ENCODE measurements around the gene TNFRSF1B. TPM values are rescaled to one million over a fixed set of nuclear protein-coding genes. Genes with fewer than 3 reads are reported as not detected.

TNFRSF1B gene
- total RNA-seq, 1 donor from 2014 or later: 3.1 TPM

- no peak for DNase-seq
These were observed 8.3 kb upstream of the TNFRSF1B start for GRCh38 chr1:12158357-12159092.

GRCh38 chr1:12159816-12160215, 7.0 kb upstream of the TNFRSF1B start:
- DNase-seq: no peak

GRCh38 chr1:12161324-12161661, 5.5 kb upstream of the TNFRSF1B start:
- no peak for DNase-seq

DNA sequence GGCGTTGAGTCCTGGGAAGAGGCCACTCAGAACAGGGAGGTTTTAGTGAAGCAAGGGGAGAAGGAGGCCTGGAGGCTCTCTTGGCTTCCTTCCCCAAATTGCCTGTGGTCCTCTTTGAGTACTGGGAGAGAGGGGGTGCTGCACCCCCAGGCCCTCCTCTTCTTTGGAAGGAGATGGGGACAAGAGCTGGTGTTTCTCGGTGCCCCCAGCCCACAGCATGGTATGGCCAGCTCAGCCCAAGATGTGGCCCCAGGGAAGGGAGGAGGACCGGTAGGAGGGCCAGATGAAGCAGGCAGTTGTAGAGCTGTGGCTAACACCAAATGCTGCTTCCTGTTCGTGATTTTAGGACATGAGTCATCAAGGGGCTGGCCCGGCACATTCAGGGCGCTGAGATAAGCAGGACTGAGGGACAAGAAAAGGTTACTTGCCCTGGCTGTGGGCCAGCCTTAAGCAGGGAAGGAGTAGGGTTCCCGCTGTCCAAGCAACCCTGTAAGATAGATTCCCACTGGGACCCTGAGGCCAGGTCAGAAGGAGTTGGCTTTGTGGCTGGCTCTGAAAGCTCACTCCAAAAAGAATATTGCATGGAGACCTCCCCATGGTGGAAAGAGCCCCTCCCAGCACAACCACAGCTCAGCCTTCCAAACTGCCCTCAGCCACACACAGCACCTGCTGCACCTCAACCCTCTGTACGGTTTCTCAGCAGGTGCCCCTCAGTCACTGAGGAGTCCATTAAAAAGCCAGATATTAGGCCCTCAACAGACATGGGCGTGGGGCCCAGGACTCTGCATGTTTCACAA, 4.9 kb upstream of the TNFRSF1B start:
- peak; percentile 33 for DNase-seq

GRCh38 chr1:12162459-12163137, 4.2 kb upstream of the TNFRSF1B start:
- DNase-seq: no peak

- no peak for DNase-seq
These were observed 3.6 kb upstream of the TNFRSF1B start for GRCh38 chr1:12163210-12163609.

GRCh38 chr1:12164210-12164609, 2.6 kb upstream of the TNFRSF1B start:
- no peak for DNase-seq

- DNase-seq: no peak
These were observed 1.4 kb upstream of the TNFRSF1B start for GRCh38 chr1:12165342-12165741.

- no peak for DNase-seq
These were observed 970 bp downstream of the TNFRSF1B start for GRCh38 chr1:12167493-12168429.

- no peak for DNase-seq
These were observed 1.8 kb downstream of the TNFRSF1B start for GRCh38 chr1:12168451-12169160.

DNA sequence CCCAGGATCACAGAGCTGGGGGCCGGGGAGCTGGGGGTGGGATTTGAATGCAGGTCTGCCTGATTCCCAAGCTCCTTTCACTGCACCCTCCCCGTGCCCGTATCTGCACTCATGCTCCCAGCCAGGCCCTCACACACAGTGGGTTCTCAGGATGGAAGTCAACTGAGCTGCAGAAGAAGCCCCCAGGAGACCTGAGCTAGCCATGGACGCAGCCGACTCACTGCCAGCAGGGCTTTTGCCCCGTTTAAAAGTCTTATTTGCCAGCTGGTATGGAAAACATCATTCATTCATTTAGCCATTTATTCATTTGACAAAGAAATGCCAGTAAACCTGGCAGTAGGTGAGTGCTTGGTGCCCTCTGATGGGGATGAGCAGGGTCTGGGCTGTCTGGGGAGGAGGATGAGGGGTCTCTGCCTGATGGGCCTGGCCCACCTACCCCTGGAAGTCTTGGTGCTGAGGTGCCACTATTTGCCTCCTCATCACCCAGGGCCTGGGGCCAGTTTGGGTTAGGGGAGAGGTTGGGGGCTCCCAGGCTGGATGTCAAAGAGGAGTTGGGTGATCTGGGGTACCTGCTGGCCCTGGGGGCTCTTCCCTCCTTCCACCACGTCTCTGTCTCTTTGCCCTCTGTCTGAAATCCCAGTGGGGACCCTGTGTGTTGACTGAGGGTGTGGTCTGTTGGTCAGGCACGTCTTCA, 2.8 kb downstream of the TNFRSF1B start:
- no peak for DNase-seq

DNA sequence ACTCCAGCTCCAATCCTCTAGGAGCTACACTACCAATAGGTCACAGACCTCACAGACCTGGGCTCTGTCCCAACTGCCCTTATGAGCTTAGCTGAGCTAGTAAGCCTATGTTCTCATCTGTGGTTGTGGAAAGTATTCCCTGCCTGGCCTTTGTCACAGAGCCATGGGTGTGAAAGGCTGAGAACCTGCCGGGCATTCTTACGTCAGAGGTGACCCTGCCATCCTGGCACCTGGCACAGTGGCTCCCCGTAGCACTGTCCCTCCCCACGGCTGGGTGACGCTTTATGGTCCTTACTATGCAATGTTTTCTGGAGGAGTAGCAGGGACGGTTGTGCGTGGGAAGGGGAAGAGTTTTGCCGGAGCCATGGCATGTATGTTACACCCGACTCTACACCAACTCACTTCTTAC, 3.5 kb downstream of the TNFRSF1B start:
- DNase-seq: no peak

DNA sequence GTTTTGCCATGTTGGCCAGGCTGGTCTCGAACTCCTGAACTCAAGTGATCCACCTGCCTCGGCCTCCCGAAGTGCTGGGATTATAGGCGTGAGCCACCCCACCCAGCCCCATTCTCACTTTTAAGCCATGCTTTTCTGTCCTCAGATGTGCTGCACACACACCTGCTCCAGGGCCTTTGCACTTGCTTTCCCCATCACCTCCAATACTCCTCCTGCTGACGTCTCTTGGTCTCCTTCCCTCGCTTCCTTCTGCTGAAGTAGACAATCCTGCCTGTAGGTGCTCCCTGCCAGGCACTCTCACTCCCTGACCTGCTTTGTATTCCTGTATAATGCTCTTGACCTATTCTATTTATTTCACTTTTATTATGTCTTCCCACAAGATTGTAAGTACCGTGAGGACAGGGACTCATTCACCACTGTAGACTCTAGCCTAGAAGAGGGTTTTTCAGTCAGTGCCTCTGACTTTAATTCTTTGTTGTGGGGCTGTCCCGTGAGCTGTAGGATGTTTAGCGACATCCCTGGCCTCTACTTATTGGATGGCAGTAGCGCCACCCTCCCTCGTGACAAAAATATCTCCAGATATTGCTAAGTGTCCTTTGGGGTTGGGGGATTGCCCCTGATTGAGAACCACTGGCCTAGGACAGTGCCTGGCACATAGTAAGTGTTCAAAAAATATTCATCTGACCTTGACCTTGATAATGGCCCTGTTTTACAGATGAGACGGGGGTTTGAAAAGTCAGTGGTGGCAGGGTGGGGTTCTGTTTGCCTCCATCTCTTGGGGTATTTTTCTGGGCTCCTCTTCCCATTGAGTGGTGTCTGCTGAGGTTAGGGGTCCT, 4.6 kb downstream of the TNFRSF1B start:
- DNase-seq: no peak

GRCh38 chr1:12172042-12172851, 5.5 kb downstream of the TNFRSF1B start:
- no peak for DNase-seq

GRCh38 chr1:12173041-12173509, 6.3 kb downstream of the TNFRSF1B start:
- no peak for DNase-seq

GRCh38 chr1:12173631-12174121, 6.9 kb downstream of the TNFRSF1B start:
- DNase-seq: no peak

DNA sequence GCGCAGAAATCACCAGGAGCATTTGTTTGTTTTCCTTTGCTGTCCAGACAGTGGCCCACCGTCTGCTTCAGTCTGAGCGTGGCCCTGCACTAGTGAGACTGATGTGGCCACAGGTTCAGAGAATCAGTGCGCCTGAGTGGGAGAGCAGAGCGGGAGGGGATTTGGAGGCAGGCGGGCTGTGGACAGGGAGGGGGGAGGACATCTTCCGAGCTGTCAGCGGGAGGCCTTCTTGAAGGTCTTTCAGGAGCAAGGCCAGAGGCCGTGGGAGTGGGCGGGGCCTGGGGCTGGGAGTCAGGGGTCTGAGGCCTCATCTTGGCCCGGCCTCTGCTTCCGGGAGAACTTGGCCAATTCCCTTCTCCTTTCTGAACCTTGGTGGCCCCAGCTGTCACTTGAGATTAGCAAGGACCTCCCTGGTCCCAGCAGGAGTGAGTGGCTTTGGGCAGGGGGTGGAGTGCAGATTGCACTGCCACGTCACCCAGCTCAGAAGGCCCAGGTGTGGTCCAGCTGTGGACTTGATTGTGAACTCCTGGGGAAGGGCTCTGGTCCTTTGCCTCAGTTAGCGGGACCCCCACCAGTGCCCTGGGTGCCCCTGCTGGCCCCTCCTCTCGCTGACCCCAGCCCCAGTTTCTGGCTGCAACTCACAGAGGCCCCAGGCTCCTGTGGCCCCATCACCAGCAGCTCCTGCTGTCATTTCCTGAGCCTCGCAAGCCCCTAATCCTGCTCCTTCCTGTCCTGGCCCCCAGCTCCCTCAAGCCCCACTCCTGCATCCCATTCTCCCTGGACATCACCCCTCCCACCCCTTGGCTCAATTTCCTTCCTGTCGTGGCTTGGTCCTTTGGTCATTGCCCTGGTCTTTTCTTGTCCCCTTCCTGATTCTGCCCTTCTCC, 8.4 kb downstream of the TNFRSF1B start:
- DNase-seq: no peak

All from occipital lobe (tissue), 2 donors.